Subcutaneous adipose tissue (tissue), 4 donors: ENCODE data around the gene PBLD. TPM values are rescaled to one million over a fixed set of nuclear protein-coding genes. Genes with fewer than 3 reads are reported as not detected.

Source experiments
- CTCF ChIP-seq: fragments of 450-650 bp; IDR thresholded peaks from one replicate; pipeline ENCODE4 v1.5.1; 2016; ENCODE audit warnings: low read depth, mild to moderate bottlenecking, control low read depth, antibody characterized with exemption, moderate library complexity
- total RNA-seq, 4 donors: library from RNA; depleted of rRNA; stranded (reverse); fragments of >200 nt; gene quantifications; one replicate each; pipeline ENCODE4 v1.1.0, GENCODE V29; 2016

The PBLD gene
- total RNA-seq, 4 donors from 2014 or later: 7.7 to 15.4 (median 12.7) TPM

GRCh38 chr10:68284062-68285001, 48.4 kb downstream of the PBLD start:
- no peak for TF ChIP-seq CTCF

DNA sequence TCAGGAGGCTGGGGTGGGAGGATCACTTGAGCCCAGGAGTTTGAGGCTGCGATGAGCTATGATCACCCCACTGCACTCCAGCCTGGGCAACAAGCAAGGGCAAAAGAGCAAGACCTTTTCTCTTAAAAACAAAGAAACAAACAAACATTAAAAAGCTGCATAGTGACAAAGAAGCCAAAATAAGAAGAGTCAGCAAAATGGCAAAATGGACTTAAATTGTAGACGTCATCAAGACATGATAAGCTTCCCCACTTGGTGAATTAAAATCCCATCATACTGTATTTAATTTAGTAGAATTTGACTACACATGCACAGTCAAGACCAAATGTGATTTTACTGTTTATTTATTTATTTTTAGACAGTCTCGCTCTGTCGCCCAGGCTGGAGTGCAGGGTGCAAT, 52.0 kb downstream of the PBLD start:
- TF ChIP-seq CTCF: no peak

- TF ChIP-seq CTCF: no peak
These were observed 56.5 kb downstream of the PBLD start for GRCh38 chr10:68276224-68276623.

DNA sequence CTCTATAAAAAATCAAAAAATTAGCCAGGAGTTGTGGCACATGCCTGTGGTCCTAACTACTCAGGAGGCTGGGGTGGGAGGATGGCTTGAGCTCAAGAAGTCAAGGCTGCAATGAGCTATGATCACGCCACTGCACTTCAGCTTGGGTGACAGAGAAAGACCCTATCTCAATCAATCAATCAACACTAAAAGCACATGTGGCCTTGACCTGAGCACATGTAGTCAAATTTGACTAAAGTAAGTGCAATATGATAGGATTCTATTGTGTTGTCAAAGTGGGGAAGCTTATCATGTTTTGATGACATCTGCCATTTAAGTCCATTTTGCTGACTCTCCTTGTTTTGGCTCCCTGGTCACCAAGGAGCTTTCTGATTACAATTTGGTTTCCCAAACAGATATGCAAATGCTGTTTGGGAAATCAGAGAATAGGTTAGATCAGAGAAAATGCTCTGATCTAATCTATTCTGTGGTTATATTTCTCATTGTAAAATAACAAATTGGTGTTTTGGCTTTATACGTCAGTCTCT, 57.1 kb downstream of the PBLD start:
- no peak for TF ChIP-seq CTCF

DNA sequence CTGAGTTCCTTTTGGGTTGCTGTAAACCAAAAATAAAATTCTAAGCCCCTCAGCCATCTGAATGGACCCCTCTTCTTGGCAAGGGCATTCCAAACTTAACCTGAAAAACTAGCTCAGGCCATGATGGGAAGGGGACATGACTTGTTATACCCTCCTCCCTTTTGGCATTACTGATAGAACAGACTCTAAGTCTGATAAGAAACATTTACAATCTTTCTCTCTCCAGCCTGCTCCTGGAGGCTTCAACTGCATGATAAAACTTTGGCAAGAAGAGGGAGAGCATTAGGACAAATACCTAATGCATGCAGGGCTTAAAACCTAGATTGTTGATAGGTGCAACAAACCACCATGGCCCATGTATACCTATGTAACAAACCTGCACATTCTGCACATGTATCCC, 59.9 kb downstream of the PBLD start:
- TF ChIP-seq CTCF: no peak

- no peak for TF ChIP-seq CTCF
These were observed 61.4 kb downstream of the PBLD start for GRCh38 chr10:68271196-68271882.
